Prostate gland (tissue), 2 donors: ENCODE results near the gene JMJD8.

ENCODE experiments used
- POLR2A ChIP-seq: fragments of 450-650 bp; IDR thresholded peaks from one replicate; pipeline ENCODE4 v1.6.1; 2016; ENCODE audit warnings: antibody characterized with exemption, mild to moderate bottlenecking
- POLR2AphosphoS5 ChIP-seq: sonication (generic); formaldehyde crosslinking; IDR thresholded peaks from one replicate; pipeline ENCODE4 v1.6.1; 2017; ENCODE audit warnings: antibody characterized with exemption
- TF ChIP-seq, protein P1 (sequence below), 4 experiments: fragments of 200-600 bp in 2 of 4; fragments of 450-650 bp in 2 of 4; sonication (generic) in 2 of 4; IDR thresholded peaks; 1 replicate in 3 of 4; 2 replicates in 1 of 4; pipeline ENCODE4 v1.5.1; 2016 to 2019; ENCODE audit warnings: antibody characterized with exemption in 4 of 4, mild to moderate bottlenecking in 2 of 4, moderate library complexity in 2 of 4

DNA sequence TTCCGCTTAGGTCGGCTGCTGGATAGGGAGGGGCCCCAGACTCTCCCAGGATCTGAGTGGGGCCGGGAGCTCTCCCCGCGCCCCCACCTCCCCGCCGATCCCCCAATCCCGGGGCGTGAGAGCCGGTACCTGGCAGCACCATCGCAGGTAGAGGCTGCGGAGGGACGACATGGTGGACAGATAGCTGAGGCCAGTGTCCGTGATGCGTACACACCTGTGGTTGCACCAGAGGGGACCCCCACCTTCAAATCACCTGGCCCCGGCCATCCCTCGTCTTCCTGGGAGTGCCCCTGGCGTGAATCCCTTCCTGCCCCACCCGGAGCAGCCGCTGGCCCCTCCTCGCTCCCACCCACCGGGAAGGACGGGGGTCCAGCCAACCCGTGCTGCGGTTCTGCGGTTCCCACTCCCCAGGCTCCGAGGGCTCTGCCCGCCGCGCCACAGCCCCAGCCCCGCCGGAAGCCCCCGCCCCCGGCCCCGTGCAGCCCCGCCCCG, 10.8 kb upstream of the JMJD8 start:
- TF ChIP-seq, protein P1, sequence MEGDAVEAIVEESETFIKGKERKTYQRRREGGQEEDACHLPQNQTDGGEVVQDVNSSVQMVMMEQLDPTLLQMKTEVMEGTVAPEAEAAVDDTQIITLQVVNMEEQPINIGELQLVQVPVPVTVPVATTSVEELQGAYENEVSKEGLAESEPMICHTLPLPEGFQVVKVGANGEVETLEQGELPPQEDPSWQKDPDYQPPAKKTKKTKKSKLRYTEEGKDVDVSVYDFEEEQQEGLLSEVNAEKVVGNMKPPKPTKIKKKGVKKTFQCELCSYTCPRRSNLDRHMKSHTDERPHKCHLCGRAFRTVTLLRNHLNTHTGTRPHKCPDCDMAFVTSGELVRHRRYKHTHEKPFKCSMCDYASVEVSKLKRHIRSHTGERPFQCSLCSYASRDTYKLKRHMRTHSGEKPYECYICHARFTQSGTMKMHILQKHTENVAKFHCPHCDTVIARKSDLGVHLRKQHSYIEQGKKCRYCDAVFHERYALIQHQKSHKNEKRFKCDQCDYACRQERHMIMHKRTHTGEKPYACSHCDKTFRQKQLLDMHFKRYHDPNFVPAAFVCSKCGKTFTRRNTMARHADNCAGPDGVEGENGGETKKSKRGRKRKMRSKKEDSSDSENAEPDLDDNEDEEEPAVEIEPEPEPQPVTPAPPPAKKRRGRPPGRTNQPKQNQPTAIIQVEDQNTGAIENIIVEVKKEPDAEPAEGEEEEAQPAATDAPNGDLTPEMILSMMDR (IDR thresholded peaks at IDR 0.05) = no peak
- TF ChIP-seq POLR2A (no peak), POLR2AphosphoS5 (no peak)
